ENCODE measurements around the gene NAPB. TPM values are rescaled to one million over a fixed set of nuclear protein-coding genes. Genes with fewer than 3 reads are reported as not detected.

Gene NAPB
- total and polyA plus RNA-seq, 2 of the 8 experiments (the other 6 are each of a cell fraction or from before 2014, with no cell fraction given): 6.2 to 12.3 TPM

DNA sequence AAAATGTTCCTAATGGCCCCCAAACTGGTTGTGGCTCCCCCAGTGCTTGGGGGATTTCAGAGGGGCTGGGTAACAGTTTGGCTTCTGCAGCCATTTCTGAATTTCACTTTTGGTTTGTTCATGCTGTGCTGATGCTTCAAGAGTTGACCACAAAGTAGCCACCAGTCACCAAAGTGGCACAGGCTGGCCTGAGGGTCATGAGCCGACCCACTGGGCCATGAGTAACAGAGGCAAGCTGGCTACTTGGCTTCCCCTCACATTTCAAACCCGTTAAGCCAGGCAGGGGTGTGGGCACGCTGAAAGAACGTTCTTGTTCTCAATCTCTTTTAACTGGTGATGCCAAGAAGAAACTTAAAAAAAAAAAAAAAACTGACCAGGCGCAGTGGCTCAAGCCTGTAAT is 85.8 kb downstream of the NAPB start:
- no peak overlapping the region for H3K18ac ChIP-seq (ENCODE audit: extremely low read depth, low read length)
- no peak for DNase-seq (ENCODE audit: low read depth in 1 of 2, low spot score in 2 of 2)
- H4K5ac ChIP-seq (ENCODE audit: insufficient read length, low read depth, low read length): no peak overlapping the region
- H3K4ac ChIP-seq (replicated peaks; ENCODE audit: insufficient read length, low read depth, low read length): no peak overlapping the region
- H3K9me3 ChIP-seq (ENCODE audit: insufficient read depth in 2 of 2, low read depth in 1 of 2, low read length in 1 of 2): no peaks in the 10 kb centered on the region
- H2BK20ac ChIP-seq (ENCODE audit: low read length): no peak overlapping the region
- no peaks in the 10 kb centered on the region for H3K79me1 ChIP-seq (ENCODE audit: low read depth, low read length)
- no peak overlapping the region for H3K4me3 ChIP-seq (ENCODE audit: extremely low read depth in 1 of 4, insufficient read depth in 2 of 4, low read depth in 3 of 4, low read length in 4 of 4)
- no peak overlapping the region for H2BK5ac ChIP-seq (ENCODE audit: low read depth, low read length)
- no peaks in the 10 kb centered on the region for H3K23me2 ChIP-seq (ENCODE audit: low read depth, low read length)
- no peak overlapping the region for H2AFZ ChIP-seq (ENCODE audit: low read length)
- no peak overlapping the region for H2AK5ac ChIP-seq (ENCODE audit: low read depth, low read length)
- no peaks in the 10 kb centered on the region for H4K20me1 ChIP-seq (replicated peaks in 1 of 2; ENCODE audit: control insufficient read depth in 1 of 2, insufficient read depth in 2 of 2, low read length in 2 of 2)
- peaks cover 0 to 5% (median 0%) of the 10 kb centered on the region in 4 experiments; a peak in 2 of 7 replicates for H3K4me1 ChIP-seq (replicated peaks in 1 of 4; ENCODE audit: control insufficient read depth in 3 of 4, insufficient read depth in 4 of 4, low read length in 3 of 4)
- 94% methylated on average over 4 of the region's 5 CpGs; no CpG with 5 or more reads in 1 of the 2 experiments for WGBS, 2 experiments (ENCODE audit: extremely low coverage in 1 of 2, insufficient coverage in 1 of 2, insufficient read length in 1 of 2, insufficient replicate concordance in 2 of 2, low coverage in 1 of 2, low lambda C conversion rate in 2 of 2, missing lambda C conversion rate in 1 of 2)
- H3K9ac ChIP-seq (replicated peaks in 1 of 4; ENCODE audit: extremely low read depth in 1 of 4, low read depth in 3 of 4, low read length in 3 of 4): no peak overlapping the region
- H4K8ac ChIP-seq (ENCODE audit: extremely low read depth, insufficient read depth, low read length): no peak overlapping the region
- H3K23ac ChIP-seq (ENCODE audit: insufficient read length): no peak overlapping the region
- no peak overlapping the region for H4K91ac ChIP-seq (replicated peaks; ENCODE audit: insufficient read length, low read length)
- no peak overlapping the region for H3K4me2 ChIP-seq (ENCODE audit: insufficient read depth in 1 of 2, low read depth in 2 of 2, low read length in 2 of 2)
- no peaks in the 10 kb centered on the region for H3K79me2 ChIP-seq (ENCODE audit: control insufficient read depth in 1 of 2, insufficient read depth in 2 of 2, low read length in 2 of 2)
- FAIRE-seq: no peak
- H2BK15ac ChIP-seq (ENCODE audit: low read length): no peak overlapping the region
- ChIA-PET POLR2A (ENCODE audit: partially characterized antibody) (interaction anchor here (0.6 kb wide), 1 partner anchor 20 kb away, joined by 3 read pairs; no protein-coding TSS in a partner anchor), CTCF (ENCODE audit: partially characterized antibody) (no interaction called here)
- H2BK120ac ChIP-seq (replicated peaks; ENCODE audit: low read depth, low read length): no peak overlapping the region
- H3K36me3 ChIP-seq (ENCODE audit: control insufficient read depth in 2 of 4, insufficient read depth in 4 of 4, low read length in 3 of 4): no peaks in the 10 kb centered on the region
- H3K14ac ChIP-seq (ENCODE audit: insufficient read length): no peak overlapping the region
- H3K27me3 ChIP-seq (replicated peaks in 1 of 4; ENCODE audit: control insufficient read depth in 3 of 4, extremely low read depth in 1 of 4, insufficient read depth in 3 of 4, low read length in 3 of 4): no peaks in the 10 kb centered on the region
- H3K56ac ChIP-seq (replicated peaks; ENCODE audit: insufficient read length, low read depth, low read length): no peak overlapping the region
- no peak overlapping the region for H3K27ac ChIP-seq (ENCODE audit: low read depth, low read length)
- H2BK12ac ChIP-seq (ENCODE audit: low read depth, low read length): no peak overlapping the region
- TF ChIP-seq NRF1 (IDR thresholded peaks at IDR 0.05; ENCODE audit: low read depth, low read length) (no peak), SP4 (IDR thresholded peaks at IDR 0.05; ENCODE audit: low read length) (no peak)
